ENCODE results near the gene MAIP1.

DNA sequence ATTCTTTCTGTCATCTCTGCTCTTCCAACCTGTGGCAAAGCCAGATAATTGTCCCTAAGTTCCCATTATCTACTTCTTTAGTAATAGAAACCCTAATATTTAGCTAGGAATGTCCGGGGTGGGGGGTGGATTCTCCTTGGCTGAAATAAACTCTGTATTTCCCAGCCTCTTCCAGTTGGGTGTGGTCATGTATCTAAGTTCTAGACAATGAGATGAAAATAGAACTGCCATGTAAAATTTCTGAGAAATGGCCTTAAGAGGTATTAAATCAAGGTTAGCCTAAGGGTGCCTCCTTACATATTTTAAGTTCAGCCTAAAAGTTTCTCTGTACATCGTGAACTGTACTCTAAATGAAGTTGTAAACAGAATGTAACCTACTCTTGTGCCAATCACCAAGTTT, 39.5 kb downstream of the MAIP1 start:
- TF ChIP-seq, protein P1, sequence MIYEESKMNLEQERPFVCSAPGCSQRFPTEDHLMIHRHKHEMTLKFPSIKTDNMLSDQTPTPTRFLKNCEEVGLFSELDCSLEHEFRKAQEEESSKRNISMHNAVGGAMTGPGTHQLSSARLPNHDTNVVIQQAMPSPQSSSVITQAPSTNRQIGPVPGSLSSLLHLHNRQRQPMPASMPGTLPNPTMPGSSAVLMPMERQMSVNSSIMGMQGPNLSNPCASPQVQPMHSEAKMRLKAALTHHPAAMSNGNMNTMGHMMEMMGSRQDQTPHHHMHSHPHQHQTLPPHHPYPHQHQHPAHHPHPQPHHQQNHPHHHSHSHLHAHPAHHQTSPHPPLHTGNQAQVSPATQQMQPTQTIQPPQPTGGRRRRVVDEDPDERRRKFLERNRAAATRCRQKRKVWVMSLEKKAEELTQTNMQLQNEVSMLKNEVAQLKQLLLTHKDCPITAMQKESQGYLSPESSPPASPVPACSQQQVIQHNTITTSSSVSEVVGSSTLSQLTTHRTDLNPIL (CRISPR knock-in tag; IDR thresholded peaks at IDR 0.05; ENCODE audit: low read depth), result no peak
- TF ChIP-seq, protein P2, sequence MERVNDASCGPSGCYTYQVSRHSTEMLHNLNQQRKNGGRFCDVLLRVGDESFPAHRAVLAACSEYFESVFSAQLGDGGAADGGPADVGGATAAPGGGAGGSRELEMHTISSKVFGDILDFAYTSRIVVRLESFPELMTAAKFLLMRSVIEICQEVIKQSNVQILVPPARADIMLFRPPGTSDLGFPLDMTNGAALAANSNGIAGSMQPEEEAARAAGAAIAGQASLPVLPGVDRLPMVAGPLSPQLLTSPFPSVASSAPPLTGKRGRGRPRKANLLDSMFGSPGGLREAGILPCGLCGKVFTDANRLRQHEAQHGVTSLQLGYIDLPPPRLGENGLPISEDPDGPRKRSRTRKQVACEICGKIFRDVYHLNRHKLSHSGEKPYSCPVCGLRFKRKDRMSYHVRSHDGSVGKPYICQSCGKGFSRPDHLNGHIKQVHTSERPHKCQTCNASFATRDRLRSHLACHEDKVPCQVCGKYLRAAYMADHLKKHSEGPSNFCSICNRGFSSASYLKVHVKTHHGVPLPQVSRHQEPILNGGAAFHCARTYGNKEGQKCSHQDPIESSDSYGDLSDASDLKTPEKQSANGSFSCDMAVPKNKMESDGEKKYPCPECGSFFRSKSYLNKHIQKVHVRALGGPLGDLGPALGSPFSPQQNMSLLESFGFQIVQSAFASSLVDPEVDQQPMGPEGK (CRISPR knock-in tag; IDR thresholded peaks at IDR 0.05; ENCODE audit: borderline replicate concordance), result no peak
- TF ChIP-seq CSDC2 (CRISPR knock-in tag; IDR thresholded peaks at IDR 0.05), result no peak
- no peak for TF ChIP-seq ESRRG (CRISPR knock-in tag; IDR thresholded peaks at IDR 0.05)
- TF ChIP-seq RARB (CRISPR knock-in tag; IDR thresholded peaks at IDR 0.05), result no peak
- no peak for TF ChIP-seq BACH2 (CRISPR knock-in tag; IDR thresholded peaks at IDR 0.05; ENCODE audit: borderline replicate concordance)
- no peak for TF ChIP-seq ZNF565 (CRISPR knock-in tag; conservative IDR thresholded peaks at IDR 0.05; ENCODE audit: low read depth)
- TF ChIP-seq, protein P3, sequence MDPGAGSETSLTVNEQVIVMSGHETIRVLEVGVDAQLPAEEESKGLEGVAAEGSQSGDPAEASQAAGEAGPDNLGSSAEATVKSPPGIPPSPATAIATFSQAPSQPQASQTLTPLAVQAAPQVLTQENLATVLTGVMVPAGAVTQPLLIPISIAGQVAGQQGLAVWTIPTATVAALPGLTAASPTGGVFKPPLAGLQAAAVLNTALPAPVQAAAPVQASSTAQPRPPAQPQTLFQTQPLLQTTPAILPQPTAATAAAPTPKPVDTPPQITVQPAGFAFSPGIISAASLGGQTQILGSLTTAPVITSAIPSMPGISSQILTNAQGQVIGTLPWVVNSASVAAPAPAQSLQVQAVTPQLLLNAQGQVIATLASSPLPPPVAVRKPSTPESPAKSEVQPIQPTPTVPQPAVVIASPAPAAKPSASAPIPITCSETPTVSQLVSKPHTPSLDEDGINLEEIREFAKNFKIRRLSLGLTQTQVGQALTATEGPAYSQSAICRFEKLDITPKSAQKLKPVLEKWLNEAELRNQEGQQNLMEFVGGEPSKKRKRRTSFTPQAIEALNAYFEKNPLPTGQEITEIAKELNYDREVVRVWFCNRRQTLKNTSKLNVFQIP (CRISPR knock-in tag; IDR thresholded peaks at IDR 0.05; ENCODE audit: borderline replicate concordance, low read depth), result no peak
- TF ChIP-seq ZFP30 (CRISPR knock-in tag; IDR thresholded peaks at IDR 0.05), result no peak
- no peak for TF ChIP-seq GLIS3 (CRISPR knock-in tag; IDR thresholded peaks at IDR 0.05)
- TF ChIP-seq ZNF8 (CRISPR knock-in tag; IDR thresholded peaks at IDR 0.05), result no peak
